Measurements from ENCODE around the gene MRPL20.
"Not testable (repeated sequence)": the region's sequence is repeated elsewhere in the genome, so short reads cannot be mapped to it uniquely, and the experiment has no call there.

The MRPL20 gene

DNA sequence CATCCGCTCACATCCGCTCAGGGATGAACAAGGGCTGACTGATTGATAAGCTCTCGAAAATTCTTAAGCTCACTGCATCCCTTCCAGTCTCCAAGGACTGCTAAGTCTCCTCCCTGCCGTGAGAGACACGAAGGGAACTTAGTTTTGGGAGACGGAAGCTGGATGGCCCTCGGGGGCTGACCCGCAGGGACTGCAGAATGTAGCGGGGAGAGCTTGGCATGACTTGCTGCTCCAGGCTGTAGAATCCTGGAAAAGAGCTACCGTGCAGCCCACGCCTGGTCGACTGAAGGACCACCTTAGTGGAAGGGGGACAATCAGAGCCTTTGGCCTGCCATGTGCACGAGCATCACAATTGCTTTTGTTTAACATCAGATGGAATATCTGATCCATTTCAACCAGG lies 8.7 kb upstream of the MRPL20 start:
- H3K4me3 ChIP-seq (ENCODE audit: low read length), result no peak overlapping the region
- no peak for DNase-seq (ENCODE audit: low read depth)
- TF ChIP-seq, protein P1, sequence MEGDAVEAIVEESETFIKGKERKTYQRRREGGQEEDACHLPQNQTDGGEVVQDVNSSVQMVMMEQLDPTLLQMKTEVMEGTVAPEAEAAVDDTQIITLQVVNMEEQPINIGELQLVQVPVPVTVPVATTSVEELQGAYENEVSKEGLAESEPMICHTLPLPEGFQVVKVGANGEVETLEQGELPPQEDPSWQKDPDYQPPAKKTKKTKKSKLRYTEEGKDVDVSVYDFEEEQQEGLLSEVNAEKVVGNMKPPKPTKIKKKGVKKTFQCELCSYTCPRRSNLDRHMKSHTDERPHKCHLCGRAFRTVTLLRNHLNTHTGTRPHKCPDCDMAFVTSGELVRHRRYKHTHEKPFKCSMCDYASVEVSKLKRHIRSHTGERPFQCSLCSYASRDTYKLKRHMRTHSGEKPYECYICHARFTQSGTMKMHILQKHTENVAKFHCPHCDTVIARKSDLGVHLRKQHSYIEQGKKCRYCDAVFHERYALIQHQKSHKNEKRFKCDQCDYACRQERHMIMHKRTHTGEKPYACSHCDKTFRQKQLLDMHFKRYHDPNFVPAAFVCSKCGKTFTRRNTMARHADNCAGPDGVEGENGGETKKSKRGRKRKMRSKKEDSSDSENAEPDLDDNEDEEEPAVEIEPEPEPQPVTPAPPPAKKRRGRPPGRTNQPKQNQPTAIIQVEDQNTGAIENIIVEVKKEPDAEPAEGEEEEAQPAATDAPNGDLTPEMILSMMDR (IDR thresholded peaks at IDR 0.05; ENCODE audit: insufficient read depth, low read depth, low read length, missing control alignments), result no peak

DNA sequence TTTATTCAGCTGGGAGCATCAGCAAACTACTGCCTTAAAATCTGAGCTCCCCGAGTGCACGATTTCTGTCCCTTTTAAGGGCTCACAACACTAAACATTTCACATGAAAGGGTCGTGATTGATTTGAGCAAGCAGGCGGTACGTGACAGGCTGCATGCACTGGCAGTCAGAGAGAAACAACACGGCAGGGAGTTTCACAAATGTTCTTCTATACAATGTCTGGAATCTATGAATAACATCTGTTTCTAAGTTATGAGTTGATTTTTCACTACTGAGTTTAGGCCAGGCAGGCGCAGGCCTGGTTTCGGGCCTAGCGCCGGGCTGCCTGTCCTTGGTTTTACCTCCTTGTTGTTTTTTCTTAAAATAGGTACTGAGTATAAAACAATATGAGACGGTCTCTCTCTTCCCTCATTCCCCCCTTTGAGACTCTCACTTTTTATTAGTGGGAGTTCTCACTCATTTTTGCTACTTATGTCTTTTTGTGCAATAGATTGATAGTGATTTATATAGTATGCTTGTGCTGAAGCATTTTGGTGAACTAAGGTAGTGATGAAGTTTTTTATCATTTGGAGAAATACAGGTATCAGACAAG lies 5.3 kb upstream of the MRPL20 start:
- DNase-seq (ENCODE audit: low read depth); H3K4me3 ChIP-seq (ENCODE audit: low read length): not testable (repeated sequence)

DNA sequence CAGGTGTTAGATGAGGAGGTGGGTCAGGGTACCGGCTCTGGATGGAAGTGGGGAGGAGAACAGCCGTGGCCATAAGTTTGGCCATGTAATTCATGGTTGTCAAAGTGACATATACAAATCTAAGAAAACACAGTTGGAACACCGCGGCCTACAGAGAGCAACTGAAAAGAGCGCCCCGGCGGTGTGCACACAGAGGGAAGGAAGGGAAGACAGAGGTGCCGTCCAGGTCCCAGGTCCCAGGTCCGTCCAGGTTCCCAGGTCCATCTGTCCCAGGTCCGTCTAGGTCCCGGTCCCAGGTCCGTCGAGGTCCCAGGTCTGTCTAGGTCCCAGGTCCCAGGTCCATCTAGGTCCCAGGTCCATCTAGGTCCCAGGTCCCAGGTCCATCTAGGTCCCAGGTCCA lies 4.5 kb upstream of the MRPL20 start:
- no peak for DNase-seq (ENCODE audit: low read depth)
- TF ChIP-seq, protein P1 (IDR thresholded peaks at IDR 0.05; ENCODE audit: insufficient read depth, low read depth, low read length, missing control alignments), result no peak
- no peak overlapping the region for H3K4me3 ChIP-seq (ENCODE audit: low read length)

DNA sequence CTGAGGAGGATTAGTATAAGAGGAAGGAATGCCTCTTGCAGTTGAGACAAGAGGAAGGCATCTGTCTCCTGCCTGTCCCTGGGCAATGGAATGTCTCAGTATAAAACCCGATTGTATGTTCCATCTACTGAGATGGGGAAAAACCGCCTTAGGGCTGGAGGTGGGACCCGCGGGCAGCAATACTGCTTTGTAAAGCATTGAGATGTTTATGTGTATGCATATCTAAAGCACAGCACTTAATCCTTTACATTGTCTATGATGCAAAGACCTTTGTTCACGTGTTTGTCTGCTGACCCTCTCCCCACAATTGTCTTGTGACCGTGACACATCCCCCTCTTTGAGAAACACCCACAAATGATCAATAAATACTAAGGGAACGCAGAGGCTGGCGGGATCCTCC lies 3.1 kb upstream of the MRPL20 start:
- not testable (repeated sequence) for H3K4me3 ChIP-seq (ENCODE audit: low read length); DNase-seq (ENCODE audit: low read depth)

DNA sequence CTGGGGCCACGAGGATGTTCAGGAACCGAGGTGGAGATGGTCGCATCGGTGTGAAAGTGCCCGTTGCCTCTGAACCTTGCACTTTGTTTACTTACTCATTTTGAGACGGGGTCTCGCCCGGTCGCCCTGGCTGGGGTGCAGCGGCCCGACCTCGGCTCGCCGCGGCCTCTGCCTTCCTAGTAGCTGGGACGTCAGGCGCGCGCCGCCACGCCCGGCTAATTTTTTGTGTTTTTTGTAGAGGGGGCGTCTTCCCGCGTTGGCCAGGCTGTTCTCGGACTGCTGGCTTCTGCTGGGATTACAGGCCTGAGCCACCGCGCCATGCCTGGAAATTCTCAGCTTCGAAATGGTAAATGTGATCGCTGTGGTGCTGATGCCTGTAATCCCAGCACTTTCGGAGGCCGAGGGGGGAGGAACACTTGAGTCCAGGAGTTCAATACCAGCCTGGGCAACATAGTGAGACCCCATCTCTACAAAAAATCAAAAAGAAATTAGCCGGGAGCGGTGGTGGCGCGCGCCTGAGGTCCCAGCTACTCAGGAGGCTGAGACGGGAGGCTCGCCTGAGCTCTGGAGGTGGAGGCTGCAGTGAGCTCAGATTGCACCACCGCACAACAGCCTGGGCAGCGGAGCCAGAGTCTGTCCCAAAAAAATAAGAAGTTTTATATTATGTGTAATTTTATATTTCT lies 684 bp upstream of the MRPL20 start:
- peak; percentile 46 for DNase-seq (ENCODE audit: low read depth)

DNA sequence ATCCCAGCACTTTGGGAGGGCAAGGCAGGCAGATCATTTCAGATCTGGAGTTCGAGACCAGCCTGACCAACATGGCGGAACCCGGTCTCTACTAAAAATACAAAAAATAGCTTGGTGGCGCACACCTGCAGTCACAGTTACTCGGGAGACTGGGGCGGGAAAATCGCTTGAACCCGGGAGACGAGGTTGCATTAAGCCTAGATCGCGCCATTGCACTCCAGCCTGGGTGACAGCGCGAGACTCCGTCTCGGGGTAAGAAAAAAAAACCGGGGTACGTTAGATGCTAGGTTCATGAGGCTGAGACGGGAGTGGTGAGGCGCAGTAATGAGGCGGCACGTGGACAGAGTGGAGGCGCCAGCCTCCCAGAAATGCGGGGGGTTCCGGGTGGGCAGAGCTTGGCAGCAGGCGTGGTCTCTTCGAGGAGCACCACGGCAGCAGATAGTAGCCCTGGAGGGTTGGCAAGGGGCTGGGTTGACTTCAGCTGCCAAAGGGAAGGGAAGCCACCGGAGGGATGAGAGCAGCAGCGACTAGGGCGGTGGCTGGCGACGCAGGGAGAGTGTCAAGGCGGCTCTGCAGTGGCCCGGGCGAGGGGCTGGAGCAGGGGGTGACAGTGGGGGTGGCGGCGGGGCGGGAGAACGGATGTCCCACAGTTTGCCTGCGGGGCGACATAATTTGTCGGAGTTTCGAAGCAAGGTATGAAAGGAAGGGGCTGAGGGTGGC lies 832 bp downstream of the MRPL20 start:
- DNase-seq (ENCODE audit: low read depth), result no peak
- TF ChIP-seq, protein P1 (IDR thresholded peaks at IDR 0.05; ENCODE audit: insufficient read depth, low read depth, low read length, missing control alignments), result no peak
- H3K4me3 ChIP-seq (ENCODE audit: low read length), result peak overlapping the region; percentile 83

More for the DNA sequence above, 684 bp upstream of the MRPL20 start:
- TF ChIP-seq, protein P1 (IDR thresholded peaks at IDR 0.05; ENCODE audit: insufficient read depth, low read depth, low read length, missing control alignments), result peak; percentile 19
- H3K4me3 ChIP-seq (ENCODE audit: low read length), result peak overlapping the region; percentile 83

DNA sequence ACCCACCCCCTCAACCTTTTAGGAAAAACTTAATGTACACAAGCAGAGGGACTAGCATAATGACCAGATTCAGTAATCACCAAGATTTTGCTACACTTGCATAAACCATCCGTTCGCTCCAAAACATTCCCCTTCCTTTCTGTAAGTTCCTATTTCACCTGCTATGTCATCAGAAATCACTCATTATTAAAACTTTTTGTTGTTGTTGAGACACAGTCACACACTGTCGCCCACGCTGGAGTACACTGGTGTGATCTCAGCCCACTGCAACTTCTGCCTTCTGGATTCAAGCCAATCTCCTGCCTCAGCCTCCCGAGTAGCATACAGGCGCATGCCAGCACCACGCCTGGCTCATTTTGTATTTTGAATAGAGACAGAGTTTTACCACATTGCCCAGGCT lies 3.4 kb downstream of the MRPL20 start:
- no peak for DNase-seq (ENCODE audit: low read depth)
- TF ChIP-seq, protein P1 (IDR thresholded peaks at IDR 0.05; ENCODE audit: insufficient read depth, low read depth, low read length, missing control alignments), result no peak
- H3K4me3 ChIP-seq (ENCODE audit: low read length), result no peak overlapping the region

DNA sequence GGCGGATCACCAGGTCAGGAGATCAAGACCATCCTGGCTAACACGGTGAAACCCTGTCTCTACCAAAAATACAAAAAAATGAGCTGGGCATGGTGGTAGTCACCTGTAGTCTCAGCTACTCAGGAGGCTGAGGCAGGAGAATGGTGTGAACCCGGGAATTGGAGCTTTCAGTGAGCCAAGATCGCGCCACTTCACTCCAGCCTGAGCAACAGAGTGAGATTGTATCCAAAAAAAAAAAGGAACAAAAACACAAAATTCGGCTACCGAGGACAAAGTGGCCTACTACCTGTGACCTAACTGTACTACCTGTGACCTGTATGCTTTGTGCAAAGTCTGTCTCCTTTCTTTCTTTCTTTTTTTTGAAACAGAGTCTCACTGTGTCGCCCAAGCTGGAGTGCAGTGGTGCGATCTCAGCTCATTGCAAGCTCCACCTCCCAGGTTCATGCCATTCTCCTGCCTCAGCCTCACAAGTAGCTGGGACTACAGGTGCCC lies 4.1 kb downstream of the MRPL20 start:
- DNase-seq (ENCODE audit: low read depth); H3K4me3 ChIP-seq (ENCODE audit: low read length): not testable (repeated sequence)
